GM18526 (cell line): ENCODE results near the gene PRKAR2B.

Experiments used
- POLR2A ChIP-seq: IDR thresholded peaks from 3 replicates; pipeline ENCODE4 v1.6.1; 2011; ENCODE audit not compliant: insufficient read length; ENCODE audit errors: extremely low read depth

The PRKAR2B gene

DNA sequence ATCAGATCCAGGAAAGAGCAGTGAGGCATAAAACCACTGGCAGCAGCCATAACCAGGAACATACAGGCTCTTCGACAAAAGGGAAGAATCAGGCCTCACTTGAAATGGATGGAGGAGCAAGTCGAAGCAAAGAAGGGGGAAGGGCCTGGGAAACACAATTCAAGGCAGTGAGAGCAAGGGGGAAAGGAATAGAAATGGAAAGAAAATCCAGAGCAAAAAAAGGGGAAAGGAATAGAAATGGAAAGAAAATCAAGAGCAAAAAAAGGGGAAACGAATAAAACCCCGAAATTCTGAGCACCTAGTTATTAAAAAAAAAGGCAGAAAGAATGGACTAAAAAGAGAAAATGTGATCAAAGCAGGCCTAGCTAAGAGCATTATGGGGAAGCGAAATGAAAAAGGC is 24.1 kb upstream of the PRKAR2B start:
- TF ChIP-seq POLR2A = no peak

DNA sequence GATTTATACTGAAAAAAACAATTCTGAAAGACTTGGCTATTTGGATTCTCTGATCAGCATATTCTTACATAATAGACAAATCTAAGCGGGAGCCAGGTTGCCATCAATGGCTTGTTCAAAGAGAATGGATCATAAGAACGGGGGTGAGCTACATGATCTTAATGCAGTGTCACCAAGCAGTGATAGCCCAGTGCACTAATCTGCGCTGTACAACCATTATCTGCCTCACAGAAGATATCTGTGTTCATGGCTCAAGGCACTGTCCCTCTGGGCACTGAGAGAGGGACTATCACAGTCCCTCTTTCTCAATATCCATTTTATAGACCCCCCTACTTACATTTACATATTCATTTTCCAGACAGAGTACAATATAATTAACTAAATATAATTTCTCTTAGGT is 22.9 kb upstream of the PRKAR2B start:
- no peak for TF ChIP-seq POLR2A

GRCh38 chr7:107023522-107024151 is 20.9 kb upstream of the PRKAR2B start:
- TF ChIP-seq POLR2A = no peak

GRCh38 chr7:107024906-107025305 is 19.6 kb upstream of the PRKAR2B start:
- no peak for TF ChIP-seq POLR2A

GRCh38 chr7:107025449-107026103 is 18.9 kb upstream of the PRKAR2B start:
- no peak for TF ChIP-seq POLR2A

GRCh38 chr7:107026166-107026565 is 18.3 kb upstream of the PRKAR2B start:
- TF ChIP-seq POLR2A = no peak

- no peak for TF ChIP-seq POLR2A
These were observed 17.3 kb upstream of the PRKAR2B start for GRCh38 chr7:107027208-107027607.

DNA sequence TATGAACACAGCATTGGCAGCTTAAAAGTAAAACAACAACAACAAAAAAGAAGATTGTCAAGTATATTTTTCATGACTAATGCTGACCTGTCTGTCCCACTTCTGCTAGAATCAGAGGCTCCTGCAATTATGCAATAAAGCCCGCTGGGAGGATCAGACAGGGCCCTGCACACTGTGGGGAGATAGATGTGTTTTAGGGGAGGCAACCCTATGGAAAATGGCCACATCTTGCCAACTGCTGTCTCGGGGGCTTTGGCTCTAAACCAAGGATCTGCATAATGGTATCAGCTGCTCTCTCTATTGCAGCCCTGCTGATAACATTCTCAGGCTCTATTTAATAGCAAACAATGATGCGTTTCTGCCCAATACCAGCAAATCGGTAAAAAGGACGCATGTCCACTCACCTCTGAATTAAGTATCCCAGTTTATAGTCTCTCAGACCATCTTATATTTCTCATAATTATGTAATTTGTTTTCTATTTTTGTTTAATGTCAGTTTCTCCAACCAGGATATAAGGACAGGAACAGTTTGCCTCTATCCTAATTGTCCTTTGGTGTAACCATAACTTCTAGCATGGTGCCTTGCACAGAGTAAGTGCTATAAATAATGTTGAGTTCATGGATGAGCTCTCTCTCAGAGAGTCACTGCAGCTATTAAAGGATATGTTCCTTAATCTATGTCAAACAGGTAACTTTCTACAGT is 15.3 kb upstream of the PRKAR2B start:
- TF ChIP-seq POLR2A = no peak

DNA sequence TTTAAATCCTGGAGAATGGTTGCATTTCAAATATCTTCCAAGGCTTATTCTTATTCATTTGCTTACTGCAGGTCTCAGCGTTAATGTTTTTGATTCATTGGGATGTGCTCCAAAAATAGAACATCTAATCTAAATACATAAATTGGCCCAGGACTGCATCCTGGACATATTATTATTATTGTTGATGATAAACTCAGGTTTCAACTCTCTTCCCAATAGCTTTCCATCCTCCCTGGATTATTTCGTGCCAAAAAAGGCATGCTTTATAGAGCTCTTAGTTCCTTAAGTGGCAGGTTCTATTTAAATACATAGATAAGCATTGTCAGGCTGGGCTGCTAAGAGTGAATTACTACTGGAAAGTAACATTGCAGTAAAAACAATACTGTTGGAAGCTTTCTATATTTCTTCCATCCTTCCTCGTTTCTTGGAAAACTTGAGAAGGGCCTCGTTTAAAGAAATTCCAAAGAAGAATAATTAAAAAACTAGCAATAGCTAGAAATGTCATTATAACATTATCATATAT is 14.7 kb upstream of the PRKAR2B start:
- TF ChIP-seq POLR2A = no peak

DNA sequence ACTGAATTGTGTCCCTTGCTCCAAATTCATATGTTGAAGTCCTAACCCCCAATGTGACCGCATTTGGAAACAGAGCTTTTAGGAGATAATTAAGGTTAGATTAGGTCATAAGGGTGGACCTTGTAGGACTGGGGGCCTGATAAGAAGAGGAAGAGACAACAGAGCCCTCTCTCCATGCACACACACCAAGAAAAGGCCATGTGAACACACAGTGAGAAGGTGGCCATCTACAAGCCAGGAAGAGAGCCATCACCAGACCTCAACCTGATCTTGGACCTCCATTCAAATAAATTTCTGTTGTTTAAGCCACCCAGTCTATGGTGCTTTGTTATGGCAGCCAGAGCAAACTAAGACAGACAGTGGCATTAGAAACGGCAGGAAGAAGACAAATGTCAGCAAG is 12.5 kb upstream of the PRKAR2B start:
- TF ChIP-seq POLR2A = no peak

DNA sequence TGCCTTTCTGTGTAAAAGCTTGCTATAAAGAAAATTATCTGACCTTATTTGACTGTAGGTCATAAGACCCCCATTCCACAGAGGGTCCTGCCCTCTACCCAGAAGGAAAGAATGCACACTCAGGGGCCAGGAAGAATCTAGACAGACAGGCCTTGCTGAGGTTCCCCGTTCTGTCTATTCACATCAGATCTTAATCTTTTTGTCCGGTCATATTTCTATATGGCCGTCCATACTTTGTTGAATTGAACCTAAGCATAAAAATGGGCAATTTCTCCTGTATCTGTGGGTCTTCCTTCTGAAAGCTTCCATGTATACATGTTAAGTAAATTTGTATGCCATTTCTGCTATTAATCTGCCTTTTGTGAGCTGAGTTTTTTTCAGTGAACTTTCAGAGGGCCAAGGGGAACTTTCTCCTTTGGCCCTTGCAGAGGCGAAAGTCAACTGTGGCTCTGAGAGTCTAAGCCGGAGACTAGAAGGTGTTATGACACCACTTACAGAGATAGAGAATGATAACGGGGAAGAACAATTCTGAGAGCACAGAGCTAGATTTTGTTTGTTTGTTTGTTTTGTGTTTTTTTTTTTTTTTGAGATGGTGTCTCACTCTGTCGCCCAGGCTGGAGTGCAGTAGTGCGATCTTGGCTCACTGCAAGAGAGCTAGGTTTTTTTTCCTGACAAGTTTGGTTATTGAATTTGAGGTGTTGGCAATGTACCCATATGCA is 11.6 kb upstream of the PRKAR2B start:
- TF ChIP-seq POLR2A = no peak

GRCh38 chr7:107034553-107034952 is 10.0 kb upstream of the PRKAR2B start:
- TF ChIP-seq POLR2A = no peak

- TF ChIP-seq POLR2A = no peak
These were observed 9.1 kb upstream of the PRKAR2B start for GRCh38 chr7:107035446-107035845.

GRCh38 chr7:107036535-107036934 is 8.0 kb upstream of the PRKAR2B start:
- no peak for TF ChIP-seq POLR2A
